ENCODE results near the gene TRHDE.

DNA sequence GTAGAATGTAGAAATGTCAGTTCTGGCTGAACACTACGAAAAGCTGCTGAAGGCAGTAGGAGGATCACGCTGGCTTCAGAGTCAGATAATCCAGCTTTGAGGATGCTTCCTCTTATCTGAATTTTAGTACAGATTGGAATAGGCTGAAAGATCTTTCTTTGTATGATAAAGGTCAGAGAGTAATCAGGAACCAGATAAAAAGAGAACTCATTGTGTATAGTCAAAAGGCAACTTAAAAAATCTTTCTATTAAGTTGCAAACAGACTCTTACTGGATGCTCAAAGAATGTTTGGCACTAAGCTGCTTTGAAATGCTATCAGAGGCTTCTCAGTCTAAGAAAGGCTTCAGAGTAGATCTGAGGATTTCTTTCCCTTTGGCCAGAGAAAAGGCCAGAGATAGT lies 21.8 kb upstream of the TRHDE start:
- TF ChIP-seq, protein P1, sequence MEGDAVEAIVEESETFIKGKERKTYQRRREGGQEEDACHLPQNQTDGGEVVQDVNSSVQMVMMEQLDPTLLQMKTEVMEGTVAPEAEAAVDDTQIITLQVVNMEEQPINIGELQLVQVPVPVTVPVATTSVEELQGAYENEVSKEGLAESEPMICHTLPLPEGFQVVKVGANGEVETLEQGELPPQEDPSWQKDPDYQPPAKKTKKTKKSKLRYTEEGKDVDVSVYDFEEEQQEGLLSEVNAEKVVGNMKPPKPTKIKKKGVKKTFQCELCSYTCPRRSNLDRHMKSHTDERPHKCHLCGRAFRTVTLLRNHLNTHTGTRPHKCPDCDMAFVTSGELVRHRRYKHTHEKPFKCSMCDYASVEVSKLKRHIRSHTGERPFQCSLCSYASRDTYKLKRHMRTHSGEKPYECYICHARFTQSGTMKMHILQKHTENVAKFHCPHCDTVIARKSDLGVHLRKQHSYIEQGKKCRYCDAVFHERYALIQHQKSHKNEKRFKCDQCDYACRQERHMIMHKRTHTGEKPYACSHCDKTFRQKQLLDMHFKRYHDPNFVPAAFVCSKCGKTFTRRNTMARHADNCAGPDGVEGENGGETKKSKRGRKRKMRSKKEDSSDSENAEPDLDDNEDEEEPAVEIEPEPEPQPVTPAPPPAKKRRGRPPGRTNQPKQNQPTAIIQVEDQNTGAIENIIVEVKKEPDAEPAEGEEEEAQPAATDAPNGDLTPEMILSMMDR (IDR thresholded peaks at IDR 0.05; ENCODE audit: insufficient read depth, low read length, poor library complexity, severe bottlenecking) = no peak
- TF ChIP-seq EZH2phosphoT487 (conservative IDR thresholded peaks at IDR 0.05; ENCODE audit: low read length) = no peak

All from SU-DHL-6 (cell line).